MCF 10A (cell line): ENCODE data around the gene LRRC3. TPM values are rescaled to one million over a fixed set of nuclear protein-coding genes. Genes with fewer than 3 reads are reported as not detected.

Experiments used
- BruUV-seq: library from RNA; stranded (reverse); fragments of 400-500 nt; replicated peaks from 2 replicates; lab custom pipeline; 2021; lab: Mats Ljungman, UMichigan
- CTCF ChIA-PET: fragments of 300-600 bp; sonication (Branson Sonifier 250); formaldehyde crosslinking; extraction: SDS; loops from one replicate; lab custom pipeline; 2021; ENCODE audit warnings: antibody characterized with exemption, inconsistent platforms; lab: Yijun Ruan, JAX
- POLR2A ChIA-PET: fragments of 300-600, 350-650 bp; sonication (Branson Sonifier 250); formaldehyde crosslinking; extraction: SDS; loops from one replicate; lab custom pipeline; 2020; ENCODE audit warnings: antibody characterized with exemption, inconsistent platforms; lab: Yijun Ruan, JAX
- DNase-seq: peaks from one replicate; pipeline ENCODE4 v3.0.0-alpha.2; 2018; ENCODE audit not compliant: unreplicated experiment
- H3K27ac Mint-ChIP-seq: one replicate; pipeline ENCODE4 v1.8.0; 2022; ENCODE audit warnings: mild to moderate bottlenecking, low read depth, mixed read lengths; ENCODE audit not compliant: unreplicated experiment
- H3K27me3 Mint-ChIP-seq: one replicate; pipeline ENCODE4 v1.8.0; 2022; ENCODE audit warnings: mixed read lengths; ENCODE audit not compliant: insufficient read depth, unreplicated experiment
- H3K36me3 Mint-ChIP-seq: one replicate; pipeline ENCODE4 v1.8.0; 2022; ENCODE audit warnings: mild to moderate bottlenecking, moderate library complexity, mixed read lengths; ENCODE audit not compliant: insufficient read depth, unreplicated experiment
- H3K4me1 Mint-ChIP-seq: one replicate; pipeline ENCODE4 v1.8.0; 2022; ENCODE audit warnings: mixed read lengths; ENCODE audit not compliant: insufficient read depth, unreplicated experiment
- H3K4me3 Mint-ChIP-seq: one replicate; pipeline ENCODE4 v1.8.0; 2022; ENCODE audit warnings: mild to moderate bottlenecking, moderate library complexity, mixed read lengths; ENCODE audit not compliant: unreplicated experiment
- H3K9me3 Mint-ChIP-seq: one replicate; pipeline ENCODE4 v1.8.0; 2022; ENCODE audit warnings: mixed read lengths; ENCODE audit not compliant: unreplicated experiment
- intact Hi-C: fragments of 100-400 bp; cut with micrococcal nuclease; formaldehyde crosslinking; loops from 2 replicates; pipeline ENCODE4 v1.14.1; 2022
- total RNA-seq: library from RNA; stranded (reverse); gene quantifications from 2 replicates; pipeline ENCODE4 v1.2.3, GENCODE V29; 2022
- TF ChIP-seq, protein P1 (sequence below): fragments of 200-600 bp; IDR thresholded peaks from one replicate; pipeline ENCODE4 v1.8.0; 2022; ENCODE audit warnings: antibody characterized with exemption, mild to moderate bottlenecking; ENCODE audit not compliant: unreplicated experiment

LRRC3 gene
- total RNA-seq, 1 experiment from 2014 or later, result not detected

DNA sequence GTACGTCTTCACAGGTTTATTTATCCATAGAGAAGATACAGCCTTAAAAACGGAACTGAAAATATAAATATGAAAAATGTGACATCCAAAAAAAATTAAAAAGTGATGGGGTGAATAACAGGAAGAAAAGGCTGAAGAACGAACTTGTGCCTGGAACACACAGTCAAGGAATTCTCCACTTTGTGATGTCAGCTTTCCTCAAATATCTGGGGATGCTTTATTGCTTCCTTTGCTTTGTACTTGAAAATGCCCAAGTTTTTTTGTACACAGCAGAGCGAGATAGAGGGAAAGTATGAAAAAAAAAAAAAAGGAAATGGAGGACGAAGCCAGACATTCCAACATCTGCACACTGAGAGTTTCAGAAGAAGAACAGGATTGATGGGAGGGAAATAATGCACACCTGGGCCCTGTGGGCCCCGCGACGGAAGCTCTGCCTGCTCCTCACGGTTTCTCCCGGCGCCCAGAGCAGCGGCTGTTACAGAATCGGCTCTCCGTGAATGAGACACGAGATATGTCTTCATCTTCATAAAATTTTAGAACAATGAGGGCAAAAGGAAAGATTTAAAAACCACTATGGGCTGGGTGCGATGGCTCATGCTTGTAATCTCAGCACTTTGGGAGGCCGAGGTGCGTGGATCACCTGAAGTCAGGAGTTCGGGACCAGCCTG is 10.0 kb upstream of the LRRC3 start:
- Mint-ChIP-seq H3K36me3 (no peaks in the 10 kb centered on the region), H3K27ac (no peak overlapping the region), H3K9me3 (no peaks in the 10 kb centered on the region), H3K4me3 (no peak overlapping the region), H3K27me3 (peaks cover 33% of the 10 kb centered on the region), H3K4me1 (no peaks in the 10 kb centered on the region)
- intact Hi-C loops, result no loop called here
- TF ChIP-seq, protein P1, sequence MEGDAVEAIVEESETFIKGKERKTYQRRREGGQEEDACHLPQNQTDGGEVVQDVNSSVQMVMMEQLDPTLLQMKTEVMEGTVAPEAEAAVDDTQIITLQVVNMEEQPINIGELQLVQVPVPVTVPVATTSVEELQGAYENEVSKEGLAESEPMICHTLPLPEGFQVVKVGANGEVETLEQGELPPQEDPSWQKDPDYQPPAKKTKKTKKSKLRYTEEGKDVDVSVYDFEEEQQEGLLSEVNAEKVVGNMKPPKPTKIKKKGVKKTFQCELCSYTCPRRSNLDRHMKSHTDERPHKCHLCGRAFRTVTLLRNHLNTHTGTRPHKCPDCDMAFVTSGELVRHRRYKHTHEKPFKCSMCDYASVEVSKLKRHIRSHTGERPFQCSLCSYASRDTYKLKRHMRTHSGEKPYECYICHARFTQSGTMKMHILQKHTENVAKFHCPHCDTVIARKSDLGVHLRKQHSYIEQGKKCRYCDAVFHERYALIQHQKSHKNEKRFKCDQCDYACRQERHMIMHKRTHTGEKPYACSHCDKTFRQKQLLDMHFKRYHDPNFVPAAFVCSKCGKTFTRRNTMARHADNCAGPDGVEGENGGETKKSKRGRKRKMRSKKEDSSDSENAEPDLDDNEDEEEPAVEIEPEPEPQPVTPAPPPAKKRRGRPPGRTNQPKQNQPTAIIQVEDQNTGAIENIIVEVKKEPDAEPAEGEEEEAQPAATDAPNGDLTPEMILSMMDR, result no peak
- POLR2A ChIA-PET, result no interaction called here
- CTCF ChIA-PET, result no interaction called here
- DNase-seq, result no peak
- TSS peak; percentile 19 for BruUV-seq

DNA sequence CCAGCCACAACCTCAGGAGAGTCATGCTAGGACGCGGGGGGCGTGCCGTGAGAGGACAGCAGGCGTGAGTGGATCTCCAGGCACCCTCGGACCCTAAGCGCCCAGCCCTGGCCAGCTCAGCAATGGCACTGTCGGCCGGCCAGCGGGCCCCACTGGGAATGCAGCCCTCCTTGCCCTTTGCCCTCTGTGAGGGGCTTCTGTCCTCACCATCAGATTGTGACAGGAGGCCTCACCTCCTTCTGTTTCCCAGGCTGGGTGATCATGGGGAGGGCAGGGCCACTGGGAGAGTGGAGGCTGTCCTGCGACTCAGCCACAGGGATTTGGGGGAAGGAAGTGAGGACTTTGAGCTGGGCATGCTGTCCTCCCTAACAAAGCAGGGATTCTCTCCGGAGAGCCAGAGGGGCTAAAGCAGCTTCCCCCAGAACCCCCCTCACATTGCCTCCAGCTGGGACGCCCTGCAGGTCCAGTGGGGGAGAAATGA is 6.6 kb upstream of the LRRC3 start:
- POLR2A ChIA-PET, result no interaction called here

DNA sequence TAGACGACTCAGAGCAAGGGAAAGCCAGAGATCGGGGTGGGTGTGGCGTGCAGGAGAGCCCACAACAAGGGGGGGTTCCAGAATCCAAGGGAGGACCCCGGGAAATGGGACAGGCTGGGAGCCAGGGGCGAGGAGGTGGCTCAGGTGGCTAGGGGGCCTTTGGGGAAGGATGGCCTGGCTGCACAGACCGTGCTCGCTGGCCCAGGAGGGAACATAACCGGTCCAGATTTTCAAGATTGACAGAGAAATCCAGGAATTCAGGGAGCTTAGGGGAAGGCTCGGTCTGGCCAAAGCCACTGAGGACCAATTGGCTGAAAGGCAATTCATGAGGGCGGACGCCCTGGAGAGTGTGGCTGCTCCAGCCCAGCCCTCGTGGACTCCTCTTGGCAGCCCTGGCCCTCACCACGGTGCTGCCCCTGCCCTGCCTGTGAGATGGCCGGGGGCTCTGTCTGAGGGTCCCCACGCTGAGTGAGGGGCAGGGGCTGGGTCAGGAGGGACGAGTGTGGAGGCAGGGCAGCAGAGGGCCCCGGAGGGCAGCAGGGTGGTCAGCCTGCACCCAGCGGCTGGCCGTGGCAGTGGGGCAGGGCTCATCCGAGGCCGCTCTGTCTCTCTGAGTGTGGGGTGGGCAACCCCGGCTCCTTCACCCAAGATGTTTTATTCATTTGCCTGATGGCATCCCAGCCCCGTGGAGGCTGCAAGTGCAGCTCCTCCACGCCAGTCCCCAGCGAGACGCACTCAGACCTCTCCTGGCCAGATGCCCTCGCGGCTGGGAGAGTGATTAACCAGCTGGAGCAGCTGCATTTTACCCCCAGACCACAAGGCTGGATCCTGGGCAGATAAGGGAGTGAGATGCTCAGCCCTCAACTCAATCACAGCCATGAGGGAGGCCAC is 5.6 kb upstream of the LRRC3 start:
- Mint-ChIP-seq H3K27ac (no peak overlapping the region), H3K27me3 (peaks cover 73% of the 10 kb centered on the region), H3K4me3 (no peak overlapping the region), H3K36me3 (no peaks in the 10 kb centered on the region), H3K4me1 (no peaks in the 10 kb centered on the region), H3K9me3 (peaks cover 20% of the 10 kb centered on the region)
- ChIA-PET POLR2A (no interaction called here), CTCF (no interaction called here)
- TF ChIP-seq, protein P1, result no peak
- BruUV-seq, result no TSS peak
- intact Hi-C loops, result no loop called here
- no peak for DNase-seq

More for the DNA sequence above, 6.6 kb upstream of the LRRC3 start:
- H3K36me3 Mint-ChIP-seq, result no peaks in the 10 kb centered on the region
- TF ChIP-seq, protein P1, result no peak
- no peak for DNase-seq
- no peak overlapping the region for H3K4me3 Mint-ChIP-seq
- no peaks in the 10 kb centered on the region for H3K4me1 Mint-ChIP-seq
- H3K9me3 Mint-ChIP-seq, result peaks cover 11% of the 10 kb centered on the region
- intact Hi-C loops, result no loop called here
- CTCF ChIA-PET, result no interaction called here
- peaks cover 63% of the 10 kb centered on the region for H3K27me3 Mint-ChIP-seq
- BruUV-seq, result no TSS peak
- no peak overlapping the region for H3K27ac Mint-ChIP-seq

DNA sequence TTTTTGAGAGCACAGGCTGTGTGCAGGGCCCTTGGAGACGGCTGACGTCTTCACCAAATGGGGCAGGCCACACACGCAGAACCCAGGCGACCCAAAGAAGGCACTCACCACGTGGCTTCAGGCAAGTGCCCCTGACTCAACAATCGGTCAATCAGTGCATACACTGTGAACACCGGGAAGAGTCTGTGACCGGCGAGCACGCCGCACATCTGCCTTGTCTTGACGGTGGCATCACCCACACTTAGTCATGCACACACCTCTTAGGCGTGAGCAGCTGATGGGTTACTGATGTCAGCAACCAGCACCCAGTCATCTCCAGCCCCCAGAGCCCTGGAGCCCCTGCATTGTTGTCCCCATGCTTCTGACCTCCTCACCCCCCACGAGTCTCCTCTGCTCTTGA is 4.9 kb upstream of the LRRC3 start:
- H3K27ac Mint-ChIP-seq, result no peak overlapping the region
- H3K4me1 Mint-ChIP-seq, result no peaks in the 10 kb centered on the region
- H3K27me3 Mint-ChIP-seq, result peaks cover 73% of the 10 kb centered on the region
- H3K4me3 Mint-ChIP-seq, result no peak overlapping the region
- DNase-seq, result no peak
- intact Hi-C loops, result no loop called here
- H3K9me3 Mint-ChIP-seq, result peaks cover 20% of the 10 kb centered on the region
- CTCF ChIA-PET, result interaction anchor here (0.7 kb wide), 1 partner anchor 326 kb away, joined by 4 read pairs; no protein-coding TSS in a partner anchor
- no TSS peak for BruUV-seq
- TF ChIP-seq, protein P1, result no peak
- H3K36me3 Mint-ChIP-seq, result no peaks in the 10 kb centered on the region
- POLR2A ChIA-PET, result no interaction called here
